Muscle layer of duodenum (tissue), 2 donors: ENCODE measurements around the gene MDM1.
A peak's percentile ranks its signal among the peaks of the same experiment; 100 is the strongest.

Source experiments
- H3K27ac ChIP-seq: one replicate; pipeline ENCODE4 v1.7.0; 2013; ENCODE audit warnings: mild to moderate bottlenecking, low read length
- H3K27me3 ChIP-seq: one replicate; pipeline ENCODE4 v1.7.0; 2013; ENCODE audit warnings: low read depth, mild to moderate bottlenecking, control low read depth, low read length
- H3K36me3 ChIP-seq, 2 donors: one replicate each; pipeline ENCODE4 v1.7.0; 2013; ENCODE audit warnings: low read length in 2 of 2, control low read depth in 1 of 2, mild to moderate bottlenecking in 1 of 2; ENCODE audit not compliant: insufficient read depth in 2 of 2, control insufficient read depth in 1 of 2
- H3K4me1 ChIP-seq, 2 donors: one replicate each; pipeline ENCODE4 v1.7.0; 2013; ENCODE audit warnings: low read length in 2 of 2, mild to moderate bottlenecking in 2 of 2, control low read depth in 1 of 2, moderate library complexity in 1 of 2; ENCODE audit not compliant: insufficient read depth in 2 of 2, control insufficient read depth in 1 of 2
- H3K4me3 ChIP-seq, 2 donors: one replicate each; pipeline ENCODE4 v1.7.0; 2013; ENCODE audit warnings: low read length in 2 of 2, low read depth in 1 of 2, mild to moderate bottlenecking in 1 of 2
- H3K9me3 ChIP-seq, 2 donors: one replicate each; pipeline ENCODE4 v1.7.0; 2013; ENCODE audit warnings: low read length in 2 of 2, control low read depth in 1 of 2, mild to moderate bottlenecking in 1 of 2; ENCODE audit not compliant: control insufficient read depth in 1 of 2
- donor health status: healthy.

The MDM1 gene, protein sequence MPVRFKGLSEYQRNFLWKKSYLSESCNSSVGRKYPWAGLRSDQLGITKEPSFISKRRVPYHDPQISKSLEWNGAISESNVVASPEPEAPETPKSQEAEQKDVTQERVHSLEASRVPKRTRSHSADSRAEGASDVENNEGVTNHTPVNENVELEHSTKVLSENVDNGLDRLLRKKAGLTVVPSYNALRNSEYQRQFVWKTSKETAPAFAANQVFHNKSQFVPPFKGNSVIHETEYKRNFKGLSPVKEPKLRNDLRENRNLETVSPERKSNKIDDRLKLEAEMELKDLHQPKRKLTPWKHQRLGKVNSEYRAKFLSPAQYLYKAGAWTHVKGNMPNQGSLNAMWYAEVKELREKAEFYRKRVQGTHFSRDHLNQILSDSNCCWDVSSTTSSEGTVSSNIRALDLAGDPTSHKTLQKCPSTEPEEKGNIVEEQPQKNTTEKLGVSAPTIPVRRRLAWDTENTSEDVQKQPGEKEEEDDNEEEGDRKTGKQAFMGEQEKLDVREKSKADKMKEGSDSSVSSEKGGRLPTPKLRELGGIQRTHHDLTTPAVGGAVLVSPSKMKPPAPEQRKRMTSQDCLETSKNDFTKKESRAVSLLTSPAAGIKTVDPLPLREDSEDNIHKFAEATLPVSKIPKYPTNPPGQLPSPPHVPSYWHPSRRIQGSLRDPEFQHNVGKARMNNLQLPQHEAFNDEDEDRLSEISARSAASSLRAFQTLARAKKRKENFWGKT

DNA sequence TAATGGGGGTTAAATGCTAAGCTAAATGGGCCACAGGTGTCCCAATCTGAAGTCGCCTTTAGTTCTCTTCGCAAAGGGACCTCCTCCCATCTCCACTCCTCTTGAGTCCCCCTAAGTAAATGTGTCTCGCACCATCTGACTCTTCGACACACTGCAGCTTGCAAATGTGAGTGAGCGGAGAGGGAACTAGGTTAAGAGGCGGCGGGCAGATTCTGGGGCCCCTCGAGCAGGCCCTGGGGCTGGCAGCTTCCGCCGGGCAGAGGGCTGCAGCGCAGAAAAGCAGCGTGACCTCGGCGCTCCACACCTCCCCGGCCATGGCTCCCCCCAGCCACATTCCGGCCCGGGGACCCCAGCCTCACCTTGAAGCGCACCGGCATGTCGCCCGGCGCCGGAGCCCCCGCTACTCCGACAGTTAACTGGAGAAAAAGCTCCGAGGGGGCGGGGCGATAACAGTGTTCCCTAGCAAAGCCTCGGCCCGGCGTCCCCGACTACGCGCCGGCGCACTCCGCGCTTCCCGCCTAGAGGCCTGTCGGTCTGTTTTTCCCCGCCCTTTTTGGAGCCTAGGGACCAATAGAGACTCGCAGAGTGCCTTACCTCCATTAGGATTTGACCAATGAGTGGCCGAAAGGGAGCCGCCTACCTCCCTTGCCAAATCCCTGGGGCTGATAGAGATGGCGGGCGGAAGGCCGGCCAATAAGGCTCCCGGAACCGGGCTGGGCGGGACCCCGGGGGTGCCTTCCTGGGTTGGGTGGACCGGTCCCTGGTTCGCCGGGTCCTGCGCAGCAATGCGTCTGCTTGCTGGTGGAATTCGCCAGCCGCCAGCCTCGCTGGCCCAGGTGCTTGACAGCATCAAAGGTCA, at the start of gene MDM1:
Gene MDM1, minus strand, starts transcription at position 494 of the 859 bp plus-strand sequence. Its CDS starts 117 bp downstream, at position 377.
- H3K4me3 ChIP-seq = peak within 1 kb of the TSS; percentile 89 to 91
- no peaks in the 10 kb centered on the region for H3K9me3 ChIP-seq
- H3K27ac ChIP-seq = peak within 1 kb of the TSS; percentile 19
- H3K4me1 ChIP-seq = peaks cover 10 to 17% of the 10 kb centered on the region in 2 donors
- H3K27me3 ChIP-seq = no peaks in the 10 kb centered on the region
- peaks cover 0 to 8% of the 10 kb centered on the region in 2 donors for H3K36me3 ChIP-seq

GRCh38 chr12:68381476-68382219, 49.5 kb upstream of the MDM1 start:
- Histone ChIP-seq H3K4me1 (peaks cover 9 to 12% of the 10 kb centered on the region in 2 donors), H3K36me3 (no peaks in the 10 kb centered on the region), H3K27me3 (no peaks in the 10 kb centered on the region), H3K4me3 (no peak overlapping the region), H3K9me3 (no peaks in the 10 kb centered on the region), H3K27ac (no peak overlapping the region)

GRCh38 chr12:68378872-68379606, 46.9 kb upstream of the MDM1 start:
- peaks cover 9 to 12% of the 10 kb centered on the region in 2 donors for H3K4me1 ChIP-seq
- H3K27me3 ChIP-seq = no peaks in the 10 kb centered on the region
- H3K9me3 ChIP-seq = no peaks in the 10 kb centered on the region
- H3K27ac ChIP-seq = no peak overlapping the region
- H3K4me3 ChIP-seq = no peak overlapping the region
- no peaks in the 10 kb centered on the region for H3K36me3 ChIP-seq

DNA sequence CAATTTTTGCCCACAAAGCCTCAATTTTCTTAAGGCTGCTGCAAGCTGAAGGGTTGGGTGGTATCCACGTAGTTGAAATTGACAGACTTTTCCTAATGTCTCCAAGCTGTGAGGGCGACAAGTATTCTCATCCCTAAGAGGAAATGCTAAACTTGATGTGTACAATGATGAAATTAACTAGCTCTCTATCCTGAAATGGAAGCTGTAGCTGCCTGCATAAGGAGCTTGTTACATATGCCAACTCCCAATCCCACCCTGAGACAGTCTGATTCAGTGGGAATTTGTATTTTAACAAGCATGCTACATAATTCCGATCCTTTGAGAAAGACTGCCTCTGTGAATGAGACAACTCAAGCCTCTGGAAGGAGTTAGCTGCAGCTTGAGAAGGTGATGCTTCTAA, 45.7 kb upstream of the MDM1 start:
- Histone ChIP-seq H3K4me3 (no peak overlapping the region), H3K27ac (no peak overlapping the region), H3K27me3 (no peaks in the 10 kb centered on the region), H3K4me1 (peaks cover 9 to 12% of the 10 kb centered on the region in 2 donors), H3K9me3 (no peaks in the 10 kb centered on the region), H3K36me3 (no peaks in the 10 kb centered on the region)

DNA sequence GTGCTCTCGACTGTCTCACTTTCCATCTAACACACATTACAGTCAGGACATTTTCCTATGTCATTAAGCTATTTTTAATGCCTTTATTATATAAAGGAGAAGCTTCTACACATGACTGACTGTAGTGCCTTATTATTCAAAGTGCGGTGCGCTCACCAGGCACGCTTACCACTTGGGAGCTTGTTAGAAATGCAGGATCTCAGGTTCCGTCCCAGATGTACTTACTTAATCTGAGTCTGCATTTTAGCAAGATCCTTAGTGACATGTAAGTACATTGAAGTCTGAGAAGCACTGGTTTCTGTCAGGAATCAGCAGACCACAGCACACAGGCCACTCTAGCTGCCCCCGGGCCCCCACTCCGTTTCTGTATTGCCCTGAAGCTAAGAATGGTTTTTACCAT, 44.7 kb upstream of the MDM1 start:
- no peaks in the 10 kb centered on the region for H3K9me3 ChIP-seq
- no peaks in the 10 kb centered on the region for H3K36me3 ChIP-seq
- H3K4me3 ChIP-seq = no peak overlapping the region
- H3K27me3 ChIP-seq = no peaks in the 10 kb centered on the region
- H3K4me1 ChIP-seq = peaks cover 9 to 12% of the 10 kb centered on the region in 2 donors
- H3K27ac ChIP-seq = no peak overlapping the region

DNA sequence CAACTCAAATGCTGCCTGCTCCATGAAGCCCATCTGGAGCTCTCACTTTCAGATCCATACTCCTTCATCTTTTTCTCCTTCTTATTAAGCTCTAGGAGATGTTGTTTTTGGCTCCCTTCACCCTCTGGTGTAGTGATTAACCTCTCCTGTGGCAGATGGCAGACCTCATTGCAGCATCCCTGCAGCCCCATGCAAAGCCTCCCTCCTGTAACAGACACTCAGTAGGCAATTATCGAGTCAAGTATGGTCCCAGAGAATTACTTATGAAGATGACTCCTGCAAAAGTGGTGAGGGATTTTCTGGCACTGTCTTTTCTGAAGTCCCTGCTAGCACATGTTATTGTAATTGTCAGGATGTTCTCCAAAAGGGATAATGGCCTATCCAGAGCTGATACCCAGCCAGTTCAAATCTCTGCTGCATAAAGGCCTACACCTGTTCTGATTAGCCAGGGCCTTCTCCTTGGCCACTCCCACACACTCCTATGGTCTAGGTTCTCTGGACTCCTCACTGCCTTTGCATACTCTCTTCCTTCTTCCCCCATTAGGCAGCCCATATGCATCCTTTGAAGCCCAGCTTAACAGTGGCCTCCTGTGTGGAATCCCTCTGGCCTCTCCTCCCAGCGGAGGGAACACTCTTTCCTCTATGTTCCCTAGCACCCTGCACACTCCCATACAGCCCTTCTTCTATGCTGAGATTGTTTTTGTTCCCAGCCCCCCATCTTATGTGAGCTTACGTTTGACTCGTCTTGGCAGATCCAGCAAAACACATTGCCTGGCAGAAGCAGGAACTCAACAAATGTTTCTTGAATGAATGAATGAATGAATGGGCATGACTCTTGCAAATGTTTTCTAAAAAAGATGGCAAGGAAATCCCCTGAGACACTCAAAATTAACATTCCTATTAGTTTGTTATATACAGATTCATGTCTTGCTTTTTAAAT, 43.9 kb upstream of the MDM1 start:
- H3K4me1 ChIP-seq = peaks cover 9 to 12% of the 10 kb centered on the region in 2 donors
- H3K27me3 ChIP-seq = no peaks in the 10 kb centered on the region
- no peak overlapping the region for H3K27ac ChIP-seq
- no peaks in the 10 kb centered on the region for H3K36me3 ChIP-seq
- H3K4me3 ChIP-seq = no peak overlapping the region
- no peaks in the 10 kb centered on the region for H3K9me3 ChIP-seq

DNA sequence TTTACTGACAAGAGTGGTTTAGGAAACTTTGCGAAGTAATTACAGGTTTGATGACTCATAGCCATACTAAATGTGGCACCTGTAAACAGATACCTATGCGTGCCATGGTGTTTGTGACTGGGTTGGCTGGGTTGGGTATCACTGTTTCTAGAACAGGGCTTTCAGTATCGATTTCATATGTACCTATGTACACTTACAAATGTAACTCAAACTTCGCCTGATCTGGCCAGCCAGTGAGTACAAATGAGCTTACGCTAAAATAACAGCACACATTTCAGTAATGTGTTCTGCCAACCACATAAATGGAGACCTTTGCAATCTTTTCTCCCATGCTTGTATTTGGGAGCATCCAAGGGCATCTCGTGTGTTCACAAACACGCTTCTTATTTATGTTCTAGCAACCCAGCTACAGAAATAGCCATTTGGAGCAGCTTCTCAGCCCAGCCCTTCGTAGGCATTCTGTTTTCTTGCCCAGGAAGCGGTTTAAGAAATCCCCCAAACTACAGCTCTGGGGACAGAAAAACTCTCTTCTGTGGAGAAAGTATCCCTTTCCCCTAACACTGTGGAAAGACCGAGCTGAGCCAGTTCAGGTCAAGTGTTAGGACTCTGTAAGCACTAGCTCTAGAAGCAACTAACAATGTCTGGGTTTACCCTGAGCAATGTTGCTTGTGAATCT, 42.3 kb upstream of the MDM1 start:
- Histone ChIP-seq H3K9me3 (no peaks in the 10 kb centered on the region), H3K4me3 (no peak overlapping the region), H3K27ac (no peak overlapping the region), H3K36me3 (no peaks in the 10 kb centered on the region), H3K4me1 (peaks cover 7 to 9% of the 10 kb centered on the region in 2 donors), H3K27me3 (no peaks in the 10 kb centered on the region)

GRCh38 chr12:68370667-68371066, 38.5 kb upstream of the MDM1 start:
- Histone ChIP-seq H3K27me3 (no peaks in the 10 kb centered on the region), H3K36me3 (no peaks in the 10 kb centered on the region), H3K27ac (no peak overlapping the region), H3K9me3 (no peaks in the 10 kb centered on the region), H3K4me1 (peaks cover 0 to 6% of the 10 kb centered on the region in 2 donors), H3K4me3 (no peak overlapping the region)

- H3K4me3 ChIP-seq = no peak overlapping the region
- H3K9me3 ChIP-seq = no peaks in the 10 kb centered on the region
- H3K27ac ChIP-seq = no peak overlapping the region
- peaks cover 0 to 7% of the 10 kb centered on the region in 2 donors for H3K4me1 ChIP-seq
- H3K36me3 ChIP-seq = no peaks in the 10 kb centered on the region
- no peaks in the 10 kb centered on the region for H3K27me3 ChIP-seq
These were observed 37.9 kb upstream of the MDM1 start for GRCh38 chr12:68370006-68370590.
